SW 1271 (cell line): ENCODE data around the gene PTPRT.

Experiments used
- DNase-seq, 2 experiments: peaks; one replicate each; lab custom pipeline; 2025; lab: John Stamatoyannopoulos, UW

Gene PTPRT

GRCh38 chr20:42461965-42462593 is 727.6 kb downstream of the PTPRT start:
- no peak for DNase-seq

- DNase-seq, result no peak
Measured at GRCh38 chr20:42461291-42461690, 728.4 kb downstream of the PTPRT start.

GRCh38 chr20:42447270-42447669 is 742.4 kb downstream of the PTPRT start:
- no peak for DNase-seq

GRCh38 chr20:42444799-42445198 is 744.9 kb downstream of the PTPRT start:
- DNase-seq, result no peak

- no peak for DNase-seq
Measured at GRCh38 chr20:42443200-42443599, 746.5 kb downstream of the PTPRT start.

- no peak for DNase-seq
Measured at GRCh38 chr20:42442716-42443115, 747.0 kb downstream of the PTPRT start.

GRCh38 chr20:42441864-42442331 is 747.8 kb downstream of the PTPRT start:
- DNase-seq, result no peak

- no peak for DNase-seq
Measured at GRCh38 chr20:42441196-42441863, 748.4 kb downstream of the PTPRT start.

GRCh38 chr20:42435230-42435629 is 754.5 kb downstream of the PTPRT start:
- DNase-seq, result no peak

- DNase-seq, result no peak
Measured at GRCh38 chr20:42432496-42433334, 757.0 kb downstream of the PTPRT start.

- no peak for DNase-seq
Measured at GRCh38 chr20:42430598-42430997, 759.1 kb downstream of the PTPRT start.

GRCh38 chr20:42429761-42430458 is 759.8 kb downstream of the PTPRT start:
- no peak for DNase-seq

- no peak for DNase-seq
Measured at GRCh38 chr20:42419814-42420532, 769.7 kb downstream of the PTPRT start.

- no peak for DNase-seq
Measured at GRCh38 chr20:42406826-42407225, 782.9 kb downstream of the PTPRT start.

GRCh38 chr20:42402455-42402854 is 787.3 kb downstream of the PTPRT start:
- DNase-seq, result no peak

GRCh38 chr20:42401613-42402012 is 788.1 kb downstream of the PTPRT start:
- no peak for DNase-seq

- no peak for DNase-seq
Measured at GRCh38 chr20:42399802-42400201, 789.9 kb downstream of the PTPRT start.

GRCh38 chr20:42392442-42392841 is 797.3 kb downstream of the PTPRT start:
- no peak for DNase-seq

GRCh38 chr20:42391807-42392206 is 797.9 kb downstream of the PTPRT start:
- no peak for DNase-seq

- no peak for DNase-seq
Measured at GRCh38 chr20:42380287-42380686, 809.4 kb downstream of the PTPRT start.

- DNase-seq, result no peak
Measured at GRCh38 chr20:42379385-42379784, 810.3 kb downstream of the PTPRT start.

GRCh38 chr20:42378826-42379225 is 810.9 kb downstream of the PTPRT start:
- no peak for DNase-seq
